ENCODE measurements around the gene ELK4. TPM values are rescaled to one million over a fixed set of nuclear protein-coding genes. Genes with fewer than 3 reads are reported as not detected.

ELK4 gene
- total and polyA plus RNA-seq, 2 experiments from 2014 or later: 1.8 to 9.1 TPM

DNA sequence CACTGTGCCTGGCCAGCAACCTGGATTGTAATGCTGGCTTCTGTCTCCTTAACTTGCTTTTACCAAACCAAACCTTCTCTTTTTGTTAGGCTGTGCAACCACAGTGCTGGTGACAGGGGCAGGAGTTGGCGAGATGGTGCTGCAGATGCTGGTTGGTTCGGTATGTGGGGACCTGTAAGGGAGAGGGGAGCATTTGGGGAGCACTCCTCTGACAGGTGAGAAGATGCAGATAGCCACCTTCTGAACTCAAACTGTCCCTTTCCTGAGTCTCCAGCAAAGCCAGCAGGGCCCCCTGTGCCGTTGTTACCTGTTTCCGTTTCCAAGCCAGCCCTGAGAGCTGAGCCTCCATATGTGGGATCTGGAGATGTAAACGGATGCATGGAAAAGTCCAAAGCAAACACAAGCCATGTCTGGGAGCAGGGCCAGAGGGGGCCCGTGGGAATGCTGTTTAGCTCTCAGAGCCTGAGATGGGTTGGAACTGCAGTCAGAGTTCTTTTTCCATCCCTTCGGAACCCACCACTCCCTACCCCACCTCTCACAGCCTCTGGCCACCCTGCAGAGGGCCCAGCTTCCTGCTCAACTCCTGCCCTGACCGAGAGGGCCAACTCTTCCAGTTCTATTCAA, 34.0 kb downstream of the ELK4 start:
- H3K27ac ChIP-seq: no peak overlapping the region

GRCh38 chr1:205596876-205597275, 34.9 kb downstream of the ELK4 start:
- no peaks in the 10 kb centered on the region for H3K36me3 ChIP-seq
- no peak overlapping the region for H3K4me3 ChIP-seq
- TF ChIP-seq, protein P1, sequence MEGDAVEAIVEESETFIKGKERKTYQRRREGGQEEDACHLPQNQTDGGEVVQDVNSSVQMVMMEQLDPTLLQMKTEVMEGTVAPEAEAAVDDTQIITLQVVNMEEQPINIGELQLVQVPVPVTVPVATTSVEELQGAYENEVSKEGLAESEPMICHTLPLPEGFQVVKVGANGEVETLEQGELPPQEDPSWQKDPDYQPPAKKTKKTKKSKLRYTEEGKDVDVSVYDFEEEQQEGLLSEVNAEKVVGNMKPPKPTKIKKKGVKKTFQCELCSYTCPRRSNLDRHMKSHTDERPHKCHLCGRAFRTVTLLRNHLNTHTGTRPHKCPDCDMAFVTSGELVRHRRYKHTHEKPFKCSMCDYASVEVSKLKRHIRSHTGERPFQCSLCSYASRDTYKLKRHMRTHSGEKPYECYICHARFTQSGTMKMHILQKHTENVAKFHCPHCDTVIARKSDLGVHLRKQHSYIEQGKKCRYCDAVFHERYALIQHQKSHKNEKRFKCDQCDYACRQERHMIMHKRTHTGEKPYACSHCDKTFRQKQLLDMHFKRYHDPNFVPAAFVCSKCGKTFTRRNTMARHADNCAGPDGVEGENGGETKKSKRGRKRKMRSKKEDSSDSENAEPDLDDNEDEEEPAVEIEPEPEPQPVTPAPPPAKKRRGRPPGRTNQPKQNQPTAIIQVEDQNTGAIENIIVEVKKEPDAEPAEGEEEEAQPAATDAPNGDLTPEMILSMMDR (IDR thresholded peaks at IDR 0.05; ENCODE audit: low read depth, low read length): no peak
- H3K9me3 ChIP-seq (ENCODE audit: low read depth): no peaks in the 10 kb centered on the region
- no peaks in the 10 kb centered on the region for H3K4me1 ChIP-seq (ENCODE audit: low read depth)
- H3K27ac ChIP-seq: no peak overlapping the region
- no peaks in the 10 kb centered on the region for H3K27me3 ChIP-seq
- DNase-seq (ENCODE audit: low read depth in 1 of 2, low spot score in 1 of 2): no peak

More for the DNA sequence above, 34.0 kb downstream of the ELK4 start:
- peak in 1 of 2 donors; percentile 76 for DNase-seq (ENCODE audit: low read depth in 1 of 2, low spot score in 1 of 2)
- TF ChIP-seq, protein P1 (IDR thresholded peaks at IDR 0.05; ENCODE audit: low read depth, low read length): no peak
- Histone ChIP-seq H3K36me3 (no peaks in the 10 kb centered on the region), H3K4me1 (ENCODE audit: low read depth) (no peaks in the 10 kb centered on the region), H3K9me3 (ENCODE audit: low read depth) (no peaks in the 10 kb centered on the region), H3K27me3 (no peaks in the 10 kb centered on the region), H3K4me3 (no peak overlapping the region)

- Histone ChIP-seq H3K4me1 (ENCODE audit: low read depth) (no peaks in the 10 kb centered on the region), H3K27ac (no peak overlapping the region), H3K36me3 (no peaks in the 10 kb centered on the region), H3K9me3 (ENCODE audit: low read depth) (no peaks in the 10 kb centered on the region), H3K27me3 (no peaks in the 10 kb centered on the region), H3K4me3 (no peak overlapping the region)
- no peak for DNase-seq (ENCODE audit: low read depth in 1 of 2, low spot score in 1 of 2)
- TF ChIP-seq, protein P1 (IDR thresholded peaks at IDR 0.05; ENCODE audit: low read depth, low read length): no peak
Observed at GRCh38 chr1:205595861-205596260, 36.0 kb downstream of the ELK4 start.

DNA sequence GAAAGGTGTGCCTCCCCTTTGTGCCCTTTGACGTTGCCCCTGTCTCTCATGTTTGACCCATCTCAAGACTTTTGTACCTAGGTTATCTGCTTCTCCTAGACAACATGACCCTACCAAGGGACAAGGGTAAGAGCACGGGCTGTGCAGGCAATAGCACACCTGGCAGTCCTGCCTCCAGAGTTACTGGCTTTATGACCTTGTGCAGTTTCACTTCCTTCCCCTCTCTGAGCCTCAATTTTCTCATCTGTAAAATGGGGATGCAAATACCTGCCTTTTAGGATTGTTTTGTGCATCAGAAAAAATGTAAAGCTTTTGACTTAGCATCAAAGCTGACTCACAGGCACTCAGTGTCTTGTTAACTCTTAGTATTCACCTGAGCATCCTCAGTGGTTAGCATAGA, 36.4 kb downstream of the ELK4 start:
- Histone ChIP-seq H3K36me3 (no peaks in the 10 kb centered on the region), H3K4me1 (ENCODE audit: low read depth) (no peaks in the 10 kb centered on the region), H3K4me3 (no peak overlapping the region), H3K27ac (no peak overlapping the region), H3K9me3 (ENCODE audit: low read depth) (no peaks in the 10 kb centered on the region), H3K27me3 (no peaks in the 10 kb centered on the region)
- TF ChIP-seq, protein P1 (IDR thresholded peaks at IDR 0.05; ENCODE audit: low read depth, low read length): no peak
- no peak for DNase-seq (ENCODE audit: low read depth in 1 of 2, low spot score in 1 of 2)

DNA sequence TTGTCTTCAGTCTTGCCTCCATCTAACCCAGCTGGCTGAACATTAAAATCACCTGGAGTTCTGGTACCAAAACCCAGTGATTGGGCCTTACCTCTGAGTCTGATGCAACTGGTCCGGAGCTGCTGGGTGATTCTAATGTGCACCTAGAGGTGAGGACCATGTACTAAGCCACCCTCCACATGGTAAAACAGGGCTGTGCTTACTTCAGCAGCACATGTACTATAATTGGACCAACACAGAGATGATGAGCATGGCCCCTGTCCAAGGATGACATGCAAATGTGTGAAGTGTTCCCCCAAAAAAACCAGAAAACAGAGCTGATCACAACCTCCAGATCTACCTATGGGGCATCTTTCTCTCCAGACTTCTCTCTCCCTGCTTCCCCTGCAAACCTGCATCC, 37.0 kb downstream of the ELK4 start:
- H3K4me3 ChIP-seq: no peak overlapping the region
- no peaks in the 10 kb centered on the region for H3K4me1 ChIP-seq (ENCODE audit: low read depth)
- no peak for DNase-seq (ENCODE audit: low read depth in 1 of 2, low spot score in 1 of 2)
- no peaks in the 10 kb centered on the region for H3K27me3 ChIP-seq
- H3K36me3 ChIP-seq: no peaks in the 10 kb centered on the region
- TF ChIP-seq, protein P1 (IDR thresholded peaks at IDR 0.05; ENCODE audit: low read depth, low read length): no peak
- H3K27ac ChIP-seq: no peak overlapping the region
- no peaks in the 10 kb centered on the region for H3K9me3 ChIP-seq (ENCODE audit: low read depth)
